Stimulated activated CD8-positive, alpha-beta memory T cell treated with anti-CD3 and anti-CD28 coated beads, Interleukin-15, amount 100 ng/mL, for 24 hours (primary cell): ENCODE measurements around the gene KRT74.

Source experiments
- DNase-seq: peaks from one replicate; pipeline ENCODE4 v3.0.0-alpha.2; 2020; ENCODE audit warnings: low read depth

The KRT74 gene

DNA sequence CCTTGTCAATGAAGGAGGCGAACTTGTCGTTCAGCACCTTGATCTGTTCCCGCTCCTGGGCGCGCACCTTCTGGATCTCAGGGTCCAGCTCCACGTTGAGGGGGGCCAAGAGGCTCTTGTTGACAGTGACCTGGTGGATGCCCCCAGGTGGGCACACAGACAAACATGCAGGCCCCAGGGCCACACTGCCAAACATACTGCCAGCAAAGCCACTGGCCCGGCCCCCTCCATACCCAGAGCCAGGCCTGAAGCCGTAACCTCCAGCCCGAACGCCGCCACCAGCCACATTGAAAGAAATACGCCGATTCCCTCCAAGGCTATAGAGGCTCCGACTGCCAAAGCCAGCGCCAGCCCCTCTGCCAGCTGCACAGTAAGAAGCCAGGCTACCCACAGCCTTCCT, 337 bp downstream of the KRT74 start:
- DNase-seq, result no peak

- DNase-seq, result no peak
These were observed 3.1 kb downstream of the KRT74 start for GRCh38 chr12:52570511-52570910.

DNA sequence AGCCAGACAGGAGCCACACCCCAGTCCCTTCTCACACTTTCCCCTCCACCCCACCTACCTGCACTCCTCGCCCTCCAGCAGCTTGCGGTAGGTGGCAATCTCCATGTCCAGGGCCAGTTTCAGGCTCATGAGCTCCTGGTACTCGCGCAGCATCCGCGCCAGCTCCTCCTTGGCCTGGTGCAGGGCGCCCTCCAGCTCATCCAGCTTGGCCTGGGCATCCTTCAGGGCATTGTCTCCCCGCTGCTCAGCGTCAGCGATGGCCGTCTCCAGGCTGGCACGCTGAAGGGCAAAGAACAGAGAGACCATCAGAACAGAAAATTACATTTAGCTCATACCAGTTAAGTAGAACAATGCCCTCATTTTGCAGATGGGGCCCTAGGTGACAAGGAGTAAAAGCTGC, 5.5 kb downstream of the KRT74 start:
- DNase-seq, result no peak

DNA sequence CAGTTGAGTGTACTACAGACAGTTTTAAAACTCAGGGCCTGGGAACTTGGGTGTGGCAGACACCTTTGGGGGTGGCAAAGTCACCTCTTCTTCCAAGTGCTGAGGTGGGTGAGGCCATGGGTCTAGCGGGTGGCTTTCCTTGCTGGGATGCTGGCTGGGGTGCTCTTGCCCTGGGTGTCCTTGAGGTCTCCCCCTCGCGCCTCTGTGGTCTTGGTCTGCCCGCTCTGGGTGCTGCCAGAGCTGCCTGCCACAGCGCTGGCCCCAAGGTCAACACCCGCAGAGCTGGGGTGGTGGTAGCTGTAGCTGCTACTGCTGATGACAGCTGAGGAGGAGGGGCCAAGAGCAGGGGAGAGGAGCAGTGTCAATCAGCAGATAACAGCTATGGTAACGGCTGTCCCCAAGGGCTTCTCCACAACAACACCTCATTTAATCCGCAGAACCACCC, 6.8 kb downstream of the KRT74 start:
- DNase-seq, result peak; percentile 7

- DNase-seq, result no peak
These were observed 9.1 kb downstream of the KRT74 start for GRCh38 chr12:52564582-52564981.

DNA sequence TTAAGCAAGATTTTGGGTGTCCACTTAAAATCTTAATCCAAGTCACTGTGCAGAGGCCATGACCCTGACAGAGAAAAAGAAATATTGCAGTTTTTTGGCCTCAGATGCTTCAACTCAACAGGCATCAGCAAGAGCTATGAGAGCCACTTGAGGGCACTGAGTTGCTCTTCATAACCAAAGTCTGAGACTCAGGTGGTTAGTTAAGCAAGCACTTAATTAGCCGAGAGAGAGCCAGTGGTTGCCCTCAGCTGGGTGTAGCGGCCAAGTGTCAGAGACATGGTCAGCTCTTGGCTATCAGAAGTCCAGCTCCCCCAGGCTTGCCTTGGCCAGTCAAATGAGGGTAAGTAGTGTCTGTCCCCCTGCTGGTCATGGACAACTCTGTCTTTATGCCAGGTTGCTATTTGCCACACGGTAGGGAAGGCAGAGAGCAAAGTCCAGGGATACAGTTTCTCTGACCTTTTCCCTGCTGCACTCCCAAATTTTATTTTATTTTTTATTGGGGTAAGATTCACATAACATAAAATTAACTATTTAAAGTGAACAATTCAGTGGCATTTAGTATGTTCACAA, 11.7 kb downstream of the KRT74 start:
- DNase-seq, result no peak

DNA sequence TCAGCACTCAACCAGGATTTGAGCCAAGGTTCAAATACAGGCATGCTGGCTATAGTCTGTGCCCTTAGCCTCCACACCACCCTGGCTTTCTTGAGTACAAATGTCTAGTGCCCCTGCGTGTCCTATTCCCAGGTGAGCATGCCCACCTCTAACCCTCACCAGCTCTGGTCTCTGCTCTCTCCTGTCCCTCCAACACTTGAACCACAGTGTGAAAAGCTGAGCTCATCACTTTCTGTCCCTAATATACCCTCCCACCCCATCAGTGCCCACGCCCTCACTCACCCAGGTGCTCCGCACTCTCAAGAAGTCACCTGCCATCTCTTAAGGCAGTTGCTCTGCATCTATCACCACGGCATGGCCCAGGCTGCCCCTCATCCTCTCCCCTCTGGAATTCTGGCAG, 13.7 kb downstream of the KRT74 start:
- no peak for DNase-seq

DNA sequence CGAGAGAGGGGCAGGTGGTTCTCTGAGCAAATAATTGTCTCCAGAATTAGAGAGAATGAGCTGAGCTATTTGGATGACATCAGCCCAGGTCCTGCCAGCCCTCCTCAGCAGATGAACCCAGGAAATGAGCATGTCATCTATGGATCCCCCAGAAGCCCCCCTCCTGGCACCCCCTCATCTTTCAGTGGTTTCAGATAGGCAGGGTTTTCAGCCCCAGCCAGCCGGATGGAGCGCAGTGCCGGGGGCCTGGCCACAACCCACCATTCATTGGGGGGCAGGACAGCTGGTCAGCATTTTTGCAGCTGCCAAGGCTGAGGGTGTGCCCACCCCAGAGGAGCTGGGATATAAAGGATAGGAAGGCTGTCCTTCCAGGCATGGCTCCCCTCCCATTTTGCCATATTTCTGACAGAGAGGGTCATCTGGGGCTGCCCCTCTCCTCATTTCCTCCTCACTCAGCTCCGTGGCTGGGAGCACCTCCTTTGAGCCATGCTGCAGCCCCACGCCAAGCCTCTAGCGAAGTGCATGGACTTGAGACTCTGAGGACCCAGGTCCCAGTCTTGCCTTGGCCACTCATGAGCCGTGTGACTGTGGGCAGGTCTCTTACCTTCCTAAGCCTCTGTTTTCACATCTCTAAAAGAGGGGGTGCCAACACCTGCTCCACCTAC, 14.7 kb downstream of the KRT74 start:
- no peak for DNase-seq

DNA sequence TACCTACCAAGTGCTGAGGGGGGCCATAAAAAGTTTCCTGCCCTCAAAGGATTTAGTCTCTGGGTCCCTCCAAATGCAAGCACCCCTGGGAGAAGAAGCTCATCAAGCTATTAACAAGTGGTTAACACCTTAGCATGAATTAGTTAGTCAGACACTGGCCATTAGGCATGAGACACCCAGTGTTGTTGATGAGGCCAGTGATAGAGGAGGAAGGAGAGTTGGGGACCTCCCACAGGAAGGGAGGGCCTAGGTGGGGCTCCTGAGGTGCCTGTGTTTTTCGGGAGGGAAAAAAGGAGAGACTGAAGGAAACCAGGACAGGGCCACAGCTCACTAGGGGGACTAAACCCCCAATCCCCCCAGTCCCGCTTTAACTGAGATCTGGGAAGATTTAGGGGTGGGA, 16.2 kb downstream of the KRT74 start:
- DNase-seq, result no peak

DNA sequence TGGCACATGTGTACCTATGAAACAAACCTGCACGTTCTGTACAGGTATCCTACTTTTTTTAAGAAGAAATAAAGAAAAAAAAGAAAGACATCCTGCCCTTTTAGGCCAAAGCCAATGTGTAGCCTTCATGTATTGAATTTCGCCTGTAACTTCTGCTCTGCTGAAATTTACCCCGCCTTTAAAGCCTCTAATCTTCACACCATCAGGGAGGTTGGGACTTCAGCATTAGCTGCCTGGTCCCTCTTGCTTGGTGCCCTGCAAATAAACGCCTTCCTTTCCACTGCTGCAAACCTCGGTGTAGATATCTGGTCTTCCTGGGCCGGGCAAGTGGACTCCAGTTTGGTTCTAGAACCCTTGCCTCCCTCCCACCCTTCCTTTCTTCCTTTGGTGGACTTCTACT, 18.1 kb downstream of the KRT74 start:
- no peak for DNase-seq

- DNase-seq, result no peak
These were observed 20.9 kb downstream of the KRT74 start, which contains the start of gene KRT71 for GRCh38 chr12:52552681-52553195. Gene KRT71 (minus strand): TSS chr12:52553145. CDS start chr12:52553077, 68 bp downstream.

- no peak for DNase-seq
These were observed 21.6 kb downstream of the KRT74 start for GRCh38 chr12:52552055-52552454.

- no peak for DNase-seq
These were observed 22.3 kb downstream of the KRT74 start for GRCh38 chr12:52551216-52551865.

GRCh38 chr12:52546126-52546525, 27.5 kb downstream of the KRT74 start:
- no peak for DNase-seq

DNA sequence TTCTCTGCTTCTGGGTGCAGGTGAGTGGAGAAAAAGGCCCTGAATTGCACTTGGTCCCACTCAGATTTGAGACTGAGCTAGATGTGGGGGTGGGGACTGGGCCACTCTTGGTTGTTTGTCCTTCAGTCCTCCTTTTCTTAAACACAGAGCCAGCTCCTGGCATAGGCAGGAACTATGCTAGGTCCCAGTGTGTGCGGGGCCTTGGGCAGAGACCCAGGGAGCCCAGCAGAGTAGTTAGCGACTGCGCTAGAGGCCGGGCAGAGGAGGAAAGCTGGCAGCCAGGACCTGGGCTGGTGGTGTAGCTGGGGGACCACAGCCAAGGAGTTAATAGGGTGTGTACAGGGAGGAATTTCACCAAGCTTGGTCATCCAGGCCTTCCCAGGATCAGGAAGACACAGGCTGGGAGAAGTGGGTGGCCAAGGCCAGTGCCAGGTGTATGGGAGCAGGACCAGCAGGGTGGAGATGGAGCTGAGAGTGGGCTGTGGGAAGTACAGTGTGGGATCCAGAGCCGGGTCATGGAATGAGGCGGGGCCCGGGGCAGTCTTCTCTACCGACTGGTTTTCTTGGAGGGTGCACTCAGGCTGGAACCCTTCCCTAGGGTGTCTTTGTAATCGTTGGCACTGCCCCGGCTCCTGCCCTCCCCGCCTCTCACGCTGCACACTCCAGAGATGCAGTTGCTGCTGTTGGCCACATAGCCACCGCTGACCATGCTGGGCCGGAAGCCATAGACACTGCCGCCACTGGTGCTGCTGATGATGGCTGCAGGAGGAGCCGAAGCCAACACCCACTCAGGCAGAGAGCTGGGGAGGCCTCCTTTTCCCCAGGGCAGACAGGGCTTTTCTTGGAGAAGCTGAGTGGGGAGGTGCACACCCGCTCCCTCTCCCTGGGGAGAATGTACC, 29.4 kb downstream of the KRT74 start:
- no peak for DNase-seq

DNA sequence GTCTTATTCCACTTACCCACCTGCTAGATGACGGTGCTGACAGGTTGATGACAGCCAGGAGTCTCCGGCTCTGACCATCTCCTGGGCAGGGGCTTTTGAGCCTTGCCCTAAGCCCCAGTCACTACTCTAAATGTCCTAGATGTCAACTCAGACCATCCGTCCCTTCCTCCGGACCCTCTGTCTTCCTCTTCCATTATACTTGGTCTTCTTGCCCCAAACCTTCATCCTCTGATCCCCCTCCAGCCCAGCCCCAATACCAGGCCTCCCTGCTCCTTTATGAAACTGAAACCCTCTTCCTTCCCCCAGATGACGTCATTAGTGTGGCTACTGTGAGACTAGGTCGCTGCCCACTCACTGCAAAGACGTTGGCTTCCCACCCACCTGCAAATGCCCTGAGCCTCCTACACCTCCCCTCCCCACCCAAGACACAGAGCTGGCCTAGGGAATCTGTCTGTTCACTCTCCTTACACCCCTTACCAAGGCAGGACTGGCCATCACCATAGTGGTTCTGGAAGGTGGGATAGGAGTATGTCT, 30.8 kb downstream of the KRT74 start:
- no peak for DNase-seq

DNA sequence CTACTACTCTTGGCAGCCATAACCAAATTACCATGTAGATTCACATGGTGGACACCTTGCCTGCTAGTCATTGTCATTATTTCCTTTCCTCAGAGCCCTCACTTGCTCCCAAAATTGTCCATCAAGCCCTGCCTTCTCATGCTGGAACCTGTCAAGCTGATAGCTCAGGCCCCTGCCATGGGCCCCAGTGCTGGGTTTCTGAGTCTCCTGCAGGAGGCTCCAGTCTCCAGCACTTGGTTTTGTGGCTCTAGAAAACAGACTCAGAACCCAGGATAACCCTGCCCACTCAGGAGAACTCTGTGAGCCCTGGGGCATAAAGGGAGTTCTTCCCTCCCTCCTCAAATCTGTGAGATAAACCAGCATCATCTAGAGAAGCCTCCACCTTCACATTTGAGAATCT, 31.5 kb downstream of the KRT74 start:
- DNase-seq, result no peak

GRCh38 chr12:52541709-52542108, 31.9 kb downstream of the KRT74 start:
- DNase-seq, result no peak

DNA sequence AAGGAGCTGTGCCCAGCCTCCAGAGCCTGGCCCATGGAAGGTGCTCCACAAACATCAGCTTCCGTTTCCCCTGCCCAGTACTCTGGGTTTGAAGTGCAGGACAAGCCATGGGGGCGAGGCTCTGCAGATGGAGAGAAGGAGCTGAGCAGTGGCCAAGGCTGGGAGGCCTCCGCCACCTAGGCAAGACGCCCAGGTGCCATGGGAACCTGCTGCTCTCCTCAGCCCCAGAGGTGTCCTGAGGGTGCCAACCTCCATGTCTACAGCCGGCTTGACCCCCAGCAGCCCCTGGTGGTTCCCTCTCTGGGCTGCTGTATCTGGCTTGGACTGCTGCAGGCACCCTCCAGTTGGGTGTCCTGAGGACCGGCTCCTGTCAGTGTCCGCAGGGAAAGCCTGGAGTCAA, 33.1 kb downstream of the KRT74 start:
- DNase-seq, result no peak

DNA sequence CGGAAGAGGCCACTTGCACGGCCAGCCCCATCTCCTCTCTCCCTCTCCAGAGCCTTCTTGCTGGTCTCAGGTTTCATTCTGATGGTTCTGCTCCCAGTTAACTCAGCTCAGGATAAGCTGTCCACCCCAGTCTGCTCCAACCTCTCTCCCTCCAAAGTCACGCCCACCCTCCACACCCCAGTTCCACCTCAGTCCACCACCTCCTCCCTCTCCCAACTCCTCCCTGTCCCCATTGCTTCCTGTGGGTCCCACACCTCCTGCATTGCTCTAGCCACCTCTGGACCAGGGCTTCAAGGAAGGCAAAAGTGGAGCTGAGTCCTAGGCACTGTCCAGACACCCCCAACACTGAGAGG, 33.8 kb downstream of the KRT74 start:
- DNase-seq, result no peak

DNA sequence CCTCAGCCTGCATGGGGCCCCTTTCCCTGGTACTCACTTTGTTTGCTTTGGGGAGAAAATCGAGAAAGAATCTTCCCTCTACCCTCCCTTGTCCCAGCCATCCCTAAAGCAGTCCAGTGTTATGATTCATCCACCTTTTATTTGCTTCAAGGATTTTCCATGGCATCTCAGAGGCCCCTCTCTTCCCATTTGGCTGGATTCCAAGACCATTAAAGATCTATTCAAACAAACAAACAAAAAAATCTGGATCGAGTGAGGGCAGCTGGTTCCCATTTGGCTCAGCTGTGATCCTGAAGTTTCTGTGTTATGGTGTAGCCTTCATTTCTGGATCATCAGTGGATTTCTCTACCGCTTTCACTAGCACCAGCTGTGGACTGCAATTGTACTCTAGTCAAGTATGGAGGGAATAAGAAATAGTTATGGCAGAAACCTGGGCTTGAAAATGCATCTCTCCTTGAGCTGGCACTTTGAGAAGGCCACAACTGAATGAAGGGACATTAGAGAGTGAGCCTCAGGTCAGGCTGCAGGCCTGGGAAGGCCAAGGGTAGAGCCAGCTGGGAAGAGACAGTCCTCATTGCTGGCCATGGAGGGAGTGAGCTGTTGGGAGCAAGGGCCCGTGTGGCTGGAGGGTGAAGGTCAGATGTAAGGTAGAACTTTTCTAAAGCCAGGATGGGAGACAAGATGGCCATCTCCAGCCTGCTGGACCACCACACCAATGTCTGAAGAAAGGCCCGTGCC, 34.4 kb downstream of the KRT74 start:
- no peak for DNase-seq
